Measurements from ENCODE around the gene JUNB. TPM values are rescaled to one million over a fixed set of nuclear protein-coding genes. Genes with fewer than 3 reads are reported as not detected.

The JUNB gene
- total RNA-seq = 1,161 TPM

DNA sequence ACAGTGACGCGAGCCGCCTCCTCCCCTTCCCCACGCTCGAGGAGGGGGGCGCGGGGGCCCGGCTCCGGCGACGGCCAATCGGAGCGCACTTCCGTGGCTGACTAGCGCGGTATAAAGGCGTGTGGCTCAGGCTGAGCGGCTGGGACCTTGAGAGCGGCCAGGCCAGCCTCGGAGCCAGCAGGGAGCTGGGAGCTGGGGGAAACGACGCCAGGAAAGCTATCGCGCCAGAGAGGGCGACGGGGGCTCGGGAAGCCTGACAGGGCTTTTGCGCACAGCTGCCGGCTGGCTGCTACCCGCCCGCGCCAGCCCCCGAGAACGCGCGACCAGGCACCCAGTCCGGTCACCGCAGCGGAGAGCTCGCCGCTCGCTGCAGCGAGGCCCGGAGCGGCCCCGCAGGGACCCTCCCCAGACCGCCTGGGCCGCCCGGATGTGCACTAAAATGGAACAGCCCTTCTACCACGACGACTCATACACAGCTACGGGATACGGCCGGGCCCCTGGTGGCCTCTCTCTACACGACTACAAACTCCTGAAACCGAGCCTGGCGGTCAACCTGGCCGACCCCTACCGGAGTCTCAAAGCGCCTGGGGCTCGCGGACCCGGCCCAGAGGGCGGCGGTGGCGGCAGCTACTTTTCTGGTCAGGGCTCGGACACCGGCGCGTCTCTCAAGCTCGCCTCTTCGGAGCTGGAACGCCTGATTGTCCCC is at the start of gene JUNB:
Gene JUNB, plus strand, starts transcription at position 142 of the 706 bp plus-strand sequence. Its CDS starts 286 bp downstream, at position 428.
- peak within 1 kb of the TSS; percentile 85 to 96 for H3K4me3 ChIP-seq
- peak within 1 kb of the TSS; percentile 97 for H3K27ac ChIP-seq
- peak in 1 of 2 donors; percentile 99 for DNase-seq (ENCODE audit: extremely low spot score in 2 of 2)
- no peaks in the 10 kb centered on the region for H3K9me3 ChIP-seq
- intact Hi-C loops (cut with DNase I) = no loop called here
- no peaks in the 10 kb centered on the region for H3K36me3 ChIP-seq
- H3K4me1 ChIP-seq = peaks cover 49% of the 10 kb centered on the region
- TF ChIP-seq POLR2A (IDR thresholded peaks at IDR 0.05) = peak; percentile 97 to 100
- peak; percentile 99 to 100 for TF ChIP-seq POLR2AphosphoS5 (IDR thresholded peaks at IDR 0.05; ENCODE audit: insufficient read depth in 1 of 2, low read depth in 1 of 2)
- TF ChIP-seq, protein P1, sequence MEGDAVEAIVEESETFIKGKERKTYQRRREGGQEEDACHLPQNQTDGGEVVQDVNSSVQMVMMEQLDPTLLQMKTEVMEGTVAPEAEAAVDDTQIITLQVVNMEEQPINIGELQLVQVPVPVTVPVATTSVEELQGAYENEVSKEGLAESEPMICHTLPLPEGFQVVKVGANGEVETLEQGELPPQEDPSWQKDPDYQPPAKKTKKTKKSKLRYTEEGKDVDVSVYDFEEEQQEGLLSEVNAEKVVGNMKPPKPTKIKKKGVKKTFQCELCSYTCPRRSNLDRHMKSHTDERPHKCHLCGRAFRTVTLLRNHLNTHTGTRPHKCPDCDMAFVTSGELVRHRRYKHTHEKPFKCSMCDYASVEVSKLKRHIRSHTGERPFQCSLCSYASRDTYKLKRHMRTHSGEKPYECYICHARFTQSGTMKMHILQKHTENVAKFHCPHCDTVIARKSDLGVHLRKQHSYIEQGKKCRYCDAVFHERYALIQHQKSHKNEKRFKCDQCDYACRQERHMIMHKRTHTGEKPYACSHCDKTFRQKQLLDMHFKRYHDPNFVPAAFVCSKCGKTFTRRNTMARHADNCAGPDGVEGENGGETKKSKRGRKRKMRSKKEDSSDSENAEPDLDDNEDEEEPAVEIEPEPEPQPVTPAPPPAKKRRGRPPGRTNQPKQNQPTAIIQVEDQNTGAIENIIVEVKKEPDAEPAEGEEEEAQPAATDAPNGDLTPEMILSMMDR (IDR thresholded peaks at IDR 0.05) = peak in 1 of 3 experiments; percentile 12
- no peaks in the 10 kb centered on the region for H3K27me3 ChIP-seq

DNA sequence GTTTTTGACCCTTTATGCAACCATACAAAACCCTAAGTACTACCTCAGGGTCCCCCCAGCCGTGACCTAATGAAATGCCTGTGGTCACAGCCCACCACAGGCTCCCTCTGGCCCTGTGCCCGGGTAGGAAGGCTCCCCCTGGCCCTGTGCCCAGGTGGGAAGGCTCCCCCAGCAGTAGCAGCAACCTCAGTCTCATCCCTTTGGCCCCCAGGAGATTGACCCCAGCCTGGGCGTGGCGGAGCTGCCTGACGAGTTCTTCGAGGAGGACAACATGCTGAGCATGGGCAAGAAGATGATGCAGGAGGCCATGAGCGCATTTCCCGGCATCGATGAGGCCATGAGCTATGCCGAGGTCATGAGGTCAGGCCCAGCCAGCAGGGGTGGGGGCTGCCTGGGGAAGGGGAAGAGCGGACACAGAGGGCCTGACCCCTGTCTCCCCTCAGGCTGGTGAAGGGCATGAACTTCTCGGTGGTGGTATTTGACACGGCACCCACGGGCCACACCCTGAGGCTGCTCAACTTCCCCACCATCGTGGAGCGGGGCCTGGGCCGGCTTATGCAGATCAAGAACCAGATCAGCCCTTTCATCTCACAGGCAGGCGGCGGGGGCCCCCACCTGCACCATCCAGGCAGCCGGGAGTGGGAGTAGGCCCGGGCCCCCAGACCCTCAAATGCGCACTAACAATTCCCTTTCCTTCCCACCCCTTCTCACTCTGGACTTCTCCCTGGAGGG is 46.0 kb upstream of the JUNB start:
- Histone ChIP-seq H3K27me3 (no peaks in the 10 kb centered on the region), H3K36me3 (peaks cover 0 to 30% of the 10 kb centered on the region in 2 donors), H3K4me3 (no peak overlapping the region), H3K9me3 (no peaks in the 10 kb centered on the region), H3K27ac (no peak overlapping the region), H3K4me1 (peaks cover 15% of the 10 kb centered on the region)
- intact Hi-C loops (cut with DNase I) = no loop called here
- TF ChIP-seq POLR2AphosphoS5 (IDR thresholded peaks at IDR 0.05; ENCODE audit: insufficient read depth in 1 of 2, low read depth in 1 of 2) = no peak
- no peak for TF ChIP-seq POLR2A (IDR thresholded peaks at IDR 0.05)
- TF ChIP-seq, protein P1 (IDR thresholded peaks at IDR 0.05) = no peak
- DNase-seq (ENCODE audit: extremely low spot score in 2 of 2) = no peak

DNA sequence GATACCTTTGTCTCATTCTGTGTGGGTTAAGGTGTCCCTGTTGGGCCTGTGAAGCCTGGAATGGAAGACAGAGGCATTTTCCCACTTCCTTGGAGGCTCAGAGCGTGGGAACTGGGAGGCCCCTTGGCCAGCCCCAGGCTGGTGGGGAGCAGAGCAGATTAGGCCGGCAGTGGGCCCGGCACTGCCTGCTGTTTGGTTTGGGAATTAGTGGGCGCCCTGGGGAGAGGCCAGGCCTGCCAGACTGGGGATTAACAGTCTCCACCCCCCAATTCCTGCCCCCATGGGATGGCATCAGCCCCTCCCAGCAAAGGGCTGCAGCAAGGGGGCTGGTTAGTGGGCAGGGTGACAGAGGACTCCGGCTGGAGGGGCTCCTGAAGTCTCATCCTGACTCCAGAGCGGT is 42.8 kb upstream of the JUNB start:
- H3K36me3 ChIP-seq = peaks cover 0 to 30% of the 10 kb centered on the region in 2 donors
- TF ChIP-seq, protein P1 (IDR thresholded peaks at IDR 0.05) = no peak
- TF ChIP-seq POLR2A (IDR thresholded peaks at IDR 0.05) (no peak), POLR2AphosphoS5 (IDR thresholded peaks at IDR 0.05; ENCODE audit: insufficient read depth in 1 of 2, low read depth in 1 of 2) (no peak)

DNA sequence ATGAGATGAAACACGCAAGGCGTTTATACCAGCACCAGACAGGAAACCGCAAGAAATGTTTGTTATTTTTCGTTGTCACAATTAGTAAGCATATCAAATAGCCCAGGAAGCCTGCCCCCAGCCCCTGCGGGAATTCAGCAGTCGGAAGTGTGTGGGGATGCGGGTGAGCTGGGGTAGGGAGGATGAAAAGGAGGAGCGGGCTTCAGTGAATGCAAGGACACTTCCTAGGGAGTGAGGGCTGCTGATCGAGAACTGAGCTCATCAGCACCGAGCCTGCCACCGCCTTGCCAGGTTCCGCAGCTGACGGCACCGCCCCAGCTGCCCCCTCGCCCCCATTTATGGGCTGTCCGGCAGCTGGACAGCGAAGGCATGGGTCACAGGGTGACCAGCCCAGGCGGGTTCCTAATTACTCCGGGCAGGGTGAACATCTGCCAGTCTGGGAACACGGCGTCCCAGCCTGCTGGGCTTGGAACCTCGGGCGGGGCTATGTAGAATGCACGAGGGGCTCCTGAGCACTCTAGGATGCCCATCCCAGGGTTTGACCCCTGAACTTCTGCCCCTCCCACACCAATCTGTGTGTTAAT is 41.3 kb upstream of the JUNB start:
- H3K27me3 ChIP-seq = no peaks in the 10 kb centered on the region
- TF ChIP-seq, protein P1 (IDR thresholded peaks at IDR 0.05) = no peak
- TF ChIP-seq POLR2AphosphoS5 (IDR thresholded peaks at IDR 0.05; ENCODE audit: insufficient read depth in 1 of 2, low read depth in 1 of 2) (no peak), POLR2A (IDR thresholded peaks at IDR 0.05) (no peak)
- no peak for DNase-seq (ENCODE audit: extremely low spot score in 2 of 2)
- intact Hi-C loops (cut with DNase I) = no loop called here
- peaks cover 19% of the 10 kb centered on the region for H3K4me1 ChIP-seq
- H3K27ac ChIP-seq = no peak overlapping the region
- H3K9me3 ChIP-seq = no peaks in the 10 kb centered on the region
- H3K4me3 ChIP-seq = no peak overlapping the region
- H3K36me3 ChIP-seq = peaks cover 0 to 30% of the 10 kb centered on the region in 2 donors

More for the DNA sequence above, 42.8 kb upstream of the JUNB start:
- intact Hi-C loops (cut with DNase I) = no loop called here
- no peak for DNase-seq (ENCODE audit: extremely low spot score in 2 of 2)
- Histone ChIP-seq H3K4me1 (peaks cover 19% of the 10 kb centered on the region), H3K9me3 (no peaks in the 10 kb centered on the region), H3K4me3 (no peak overlapping the region), H3K27me3 (no peaks in the 10 kb centered on the region), H3K27ac (no peak overlapping the region)
